ENCODE data around the gene ZCWPW1.
"Not testable (repeated sequence)": the region's sequence is repeated elsewhere in the genome, so short reads cannot be mapped to it uniquely, and the experiment has no call there.

The ZCWPW1 gene

DNA sequence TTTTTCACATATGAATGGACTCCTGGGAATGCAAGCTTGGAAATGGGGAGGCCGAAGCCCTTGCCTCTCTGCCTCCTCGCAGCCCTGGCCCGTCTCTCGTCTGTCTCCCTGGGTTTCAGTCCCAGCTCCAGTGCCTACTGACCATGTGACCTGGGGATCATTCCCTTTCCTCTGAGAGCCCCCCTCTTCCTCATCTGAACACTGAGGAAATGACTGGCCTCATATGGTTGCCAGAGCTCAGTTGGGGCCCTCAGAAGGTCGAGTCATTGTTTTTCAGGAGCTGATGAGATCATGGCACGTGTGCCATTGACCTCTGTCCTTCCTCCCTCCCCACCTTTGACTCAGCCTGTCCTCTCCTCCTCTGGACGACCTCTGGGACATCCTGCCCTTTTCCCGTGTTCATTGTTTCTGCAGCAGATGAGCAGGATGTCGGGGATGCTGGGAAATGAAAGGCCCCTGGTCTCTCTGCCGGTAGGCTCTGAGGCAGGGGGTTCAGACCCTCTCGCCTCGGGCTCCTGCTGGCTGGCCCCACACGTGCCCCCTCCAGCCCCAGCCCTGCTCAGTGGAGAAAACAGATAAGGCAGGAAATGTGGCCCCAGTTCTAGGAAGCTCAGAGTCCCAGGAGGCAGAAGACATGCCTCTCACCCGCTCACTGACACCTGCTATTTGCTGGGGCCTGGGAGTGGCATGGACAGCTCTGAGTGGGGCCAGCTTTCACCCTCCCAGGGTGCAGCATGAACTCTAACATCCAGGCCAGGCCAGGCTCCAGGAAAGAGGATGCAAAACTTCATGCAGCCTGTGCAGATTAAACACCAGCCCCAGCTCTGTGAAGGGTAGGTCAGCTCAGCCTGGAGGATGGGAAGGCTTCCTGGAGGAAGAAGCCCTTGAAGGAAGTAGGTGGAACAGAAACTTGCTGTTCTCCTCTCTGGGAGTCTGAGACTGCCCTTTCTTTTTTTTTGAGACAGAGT lies 16.1 kb upstream of the ZCWPW1 start:
- Mint-ChIP-seq H3K4me3 (no peak overlapping the region), H3K9me3 (no peaks in the 10 kb centered on the region), H3K4me1 (ENCODE audit: low read depth) (peaks cover 16% of the 10 kb centered on the region), H3K27ac (peak overlapping the region; percentile 80), H3K36me3 (ENCODE audit: low read depth) (no peaks in the 10 kb centered on the region), H3K27me3 (ENCODE audit: low read depth) (no peaks in the 10 kb centered on the region)
- no peak for DNase-seq (ENCODE audit: low spot score)

DNA sequence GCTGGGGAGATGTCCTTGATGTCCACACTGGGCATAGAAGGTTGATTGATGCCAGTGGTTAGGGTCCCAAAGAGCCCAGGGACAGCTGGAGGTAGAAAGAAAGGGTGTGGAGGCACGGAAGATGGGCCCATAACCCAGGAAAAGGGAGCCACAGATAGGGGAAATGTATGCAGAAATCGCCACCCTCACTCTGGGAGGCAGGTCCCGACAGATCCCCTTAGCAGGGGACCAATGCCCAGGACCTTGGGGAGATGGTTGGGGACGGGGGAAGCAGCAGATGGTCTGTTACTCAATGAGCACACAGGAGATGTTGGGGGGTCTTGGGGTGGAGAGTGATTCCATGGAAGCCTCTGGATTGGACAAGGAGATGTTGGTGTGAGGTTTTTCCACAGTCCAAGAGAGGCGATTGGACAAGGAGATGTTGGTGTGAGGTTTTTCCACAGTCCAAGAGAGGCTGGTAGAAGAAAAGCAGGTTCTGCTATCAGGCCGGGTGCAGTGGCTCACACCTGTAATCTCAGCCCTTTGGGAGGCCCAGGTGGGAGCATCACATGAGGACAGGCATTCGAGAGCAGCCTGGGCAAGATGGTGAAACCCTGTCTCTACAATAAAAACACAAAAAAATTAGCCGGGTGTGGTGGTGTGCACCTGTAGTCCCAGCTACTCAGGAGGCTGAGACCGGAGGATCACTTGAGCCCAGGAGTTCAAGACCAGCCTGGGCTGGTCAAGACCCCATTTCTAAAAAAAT lies 14.8 kb upstream of the ZCWPW1 start:
- Mint-ChIP-seq H3K36me3 (ENCODE audit: low read depth) (no peaks in the 10 kb centered on the region), H3K4me3 (no peak overlapping the region), H3K9me3 (no peaks in the 10 kb centered on the region), H3K27ac (peak overlapping the region; percentile 14), H3K4me1 (ENCODE audit: low read depth) (peaks cover 16% of the 10 kb centered on the region), H3K27me3 (ENCODE audit: low read depth) (no peaks in the 10 kb centered on the region)
- DNase-seq (ENCODE audit: low spot score): no peak

DNA sequence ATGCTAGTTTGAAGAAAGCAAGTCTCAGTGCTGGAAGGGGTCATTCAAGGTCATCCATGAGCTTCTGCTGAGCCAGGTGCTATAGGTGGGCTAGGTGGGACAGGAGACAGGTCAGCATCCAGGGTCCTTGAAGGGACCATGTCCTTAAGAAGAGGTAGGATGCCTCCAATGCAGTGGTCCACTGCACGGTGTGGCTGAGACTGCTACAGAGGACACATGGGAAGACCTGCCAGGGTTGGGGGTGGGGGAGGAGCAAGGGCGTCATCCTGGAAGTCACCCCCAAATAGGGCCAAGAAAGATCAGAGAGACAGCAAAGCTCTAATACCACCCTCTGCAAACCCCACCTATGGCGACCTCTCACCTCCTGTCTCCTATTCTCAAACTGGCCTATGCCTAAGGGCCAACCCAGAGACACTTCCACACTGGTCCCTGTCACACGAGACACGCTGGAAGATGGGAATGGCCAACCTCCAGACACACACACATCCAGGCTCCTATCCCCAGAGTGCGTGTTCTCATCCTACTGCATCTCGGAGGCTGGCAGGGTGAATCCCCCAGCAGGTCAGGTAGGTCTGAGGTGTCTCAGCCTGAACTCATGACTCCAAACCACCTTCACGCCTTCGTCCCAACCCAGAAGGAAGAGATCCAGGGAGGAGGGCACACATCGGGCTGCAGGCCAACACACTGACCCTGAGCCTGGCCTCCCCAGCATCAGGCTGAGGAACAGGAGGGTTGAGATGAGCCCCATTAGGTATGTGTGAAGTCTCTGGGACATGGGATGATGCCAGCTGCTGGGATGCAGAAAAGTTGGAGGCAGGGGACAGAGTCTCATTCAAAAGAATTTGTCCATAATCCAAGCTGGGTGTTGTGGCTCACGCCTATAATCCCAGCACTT lies 13.4 kb upstream of the ZCWPW1 start:
- H3K4me3 Mint-ChIP-seq: no peak overlapping the region

DNA sequence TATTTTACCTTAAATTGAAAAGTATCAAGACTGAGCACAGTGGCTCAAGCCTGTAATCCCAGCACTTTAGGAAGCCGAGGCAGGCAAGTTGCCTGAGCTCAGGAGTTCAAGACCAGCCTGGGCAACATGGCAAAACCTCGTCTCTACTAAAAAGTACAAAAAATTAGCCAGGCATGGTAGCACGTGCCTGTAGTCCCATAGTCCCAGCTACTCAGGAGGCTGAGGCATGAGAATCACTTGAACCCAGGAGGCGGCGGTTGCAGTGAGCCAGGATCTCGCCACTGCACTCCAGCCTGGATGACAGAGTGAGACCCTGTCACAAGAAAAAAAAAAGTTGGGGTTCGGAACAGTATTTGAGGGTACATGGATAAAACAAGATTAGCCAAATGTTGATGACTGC lies 10.7 kb upstream of the ZCWPW1 start:
- Mint-ChIP-seq H3K4me1 (ENCODE audit: low read depth) (peaks cover 15% of the 10 kb centered on the region), H3K36me3 (ENCODE audit: low read depth) (peaks cover 17% of the 10 kb centered on the region)
- not testable (repeated sequence) for H3K27me3 Mint-ChIP-seq (ENCODE audit: low read depth); DNase-seq (ENCODE audit: low spot score); H3K9me3 Mint-ChIP-seq; H3K4me3 Mint-ChIP-seq; H3K27ac Mint-ChIP-seq

More for the DNA sequence above, 13.4 kb upstream of the ZCWPW1 start:
- peaks cover 16% of the 10 kb centered on the region for H3K4me1 Mint-ChIP-seq (ENCODE audit: low read depth)
- H3K9me3 Mint-ChIP-seq: no peaks in the 10 kb centered on the region
- no peaks in the 10 kb centered on the region for H3K27me3 Mint-ChIP-seq (ENCODE audit: low read depth)
- H3K36me3 Mint-ChIP-seq (ENCODE audit: low read depth): no peaks in the 10 kb centered on the region
- H3K27ac Mint-ChIP-seq: peak overlapping the region; percentile 38
- no peak for DNase-seq (ENCODE audit: low spot score)

DNA sequence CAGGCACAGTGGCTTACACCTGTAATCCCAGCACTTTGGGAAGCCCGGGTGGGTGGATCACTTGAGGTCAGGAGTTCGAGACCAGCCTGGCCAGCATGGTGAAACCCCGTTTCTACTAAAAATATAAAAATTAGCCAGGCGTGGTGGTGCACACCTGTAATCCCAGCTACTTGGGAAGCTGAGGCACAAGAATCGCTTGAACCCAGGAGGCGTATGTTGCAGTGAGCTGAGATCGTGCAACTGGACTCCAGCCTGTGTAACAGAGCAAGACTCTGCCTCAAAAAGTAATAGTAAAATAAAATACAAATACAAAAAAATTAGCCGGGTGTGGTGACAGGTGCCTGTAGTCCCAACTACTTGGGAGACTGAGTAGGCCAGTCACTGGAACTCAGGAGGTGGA lies 10.2 kb upstream of the ZCWPW1 start:
- Mint-ChIP-seq H3K36me3 (ENCODE audit: low read depth) (peaks cover 22% of the 10 kb centered on the region), H3K4me1 (ENCODE audit: low read depth) (peaks cover 18% of the 10 kb centered on the region)
- not testable (repeated sequence) for H3K27me3 Mint-ChIP-seq (ENCODE audit: low read depth); H3K27ac Mint-ChIP-seq; DNase-seq (ENCODE audit: low spot score); H3K9me3 Mint-ChIP-seq; H3K4me3 Mint-ChIP-seq

DNA sequence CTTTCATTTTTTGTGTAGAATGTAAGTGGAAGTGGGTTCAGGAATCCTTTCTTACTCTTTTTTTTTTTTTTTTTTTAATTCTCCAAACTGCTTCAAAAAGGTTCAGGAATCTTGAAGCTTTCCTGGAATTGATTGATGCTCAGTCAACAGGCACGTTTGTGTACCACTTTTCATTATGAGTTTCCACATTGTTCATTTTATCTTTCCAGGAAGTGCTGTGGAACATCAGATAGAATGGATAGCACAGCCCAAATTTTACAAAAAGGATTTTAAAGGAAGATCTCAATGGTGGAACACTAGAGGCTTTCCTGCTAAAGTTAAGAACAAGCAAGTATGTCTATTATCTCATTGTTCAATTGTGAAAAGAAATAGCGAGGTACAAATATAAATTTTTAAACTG lies 9.7 kb upstream of the ZCWPW1 start:
- peaks cover 28% of the 10 kb centered on the region for H3K36me3 Mint-ChIP-seq (ENCODE audit: low read depth)
- H3K4me3 Mint-ChIP-seq: no peak overlapping the region
- peaks cover 22% of the 10 kb centered on the region for H3K4me1 Mint-ChIP-seq (ENCODE audit: low read depth)
- no peak for DNase-seq (ENCODE audit: low spot score)
- H3K9me3 Mint-ChIP-seq: no peaks in the 10 kb centered on the region
- H3K27ac Mint-ChIP-seq: peak overlapping the region; percentile 2
- H3K27me3 Mint-ChIP-seq (ENCODE audit: low read depth): no peaks in the 10 kb centered on the region

DNA sequence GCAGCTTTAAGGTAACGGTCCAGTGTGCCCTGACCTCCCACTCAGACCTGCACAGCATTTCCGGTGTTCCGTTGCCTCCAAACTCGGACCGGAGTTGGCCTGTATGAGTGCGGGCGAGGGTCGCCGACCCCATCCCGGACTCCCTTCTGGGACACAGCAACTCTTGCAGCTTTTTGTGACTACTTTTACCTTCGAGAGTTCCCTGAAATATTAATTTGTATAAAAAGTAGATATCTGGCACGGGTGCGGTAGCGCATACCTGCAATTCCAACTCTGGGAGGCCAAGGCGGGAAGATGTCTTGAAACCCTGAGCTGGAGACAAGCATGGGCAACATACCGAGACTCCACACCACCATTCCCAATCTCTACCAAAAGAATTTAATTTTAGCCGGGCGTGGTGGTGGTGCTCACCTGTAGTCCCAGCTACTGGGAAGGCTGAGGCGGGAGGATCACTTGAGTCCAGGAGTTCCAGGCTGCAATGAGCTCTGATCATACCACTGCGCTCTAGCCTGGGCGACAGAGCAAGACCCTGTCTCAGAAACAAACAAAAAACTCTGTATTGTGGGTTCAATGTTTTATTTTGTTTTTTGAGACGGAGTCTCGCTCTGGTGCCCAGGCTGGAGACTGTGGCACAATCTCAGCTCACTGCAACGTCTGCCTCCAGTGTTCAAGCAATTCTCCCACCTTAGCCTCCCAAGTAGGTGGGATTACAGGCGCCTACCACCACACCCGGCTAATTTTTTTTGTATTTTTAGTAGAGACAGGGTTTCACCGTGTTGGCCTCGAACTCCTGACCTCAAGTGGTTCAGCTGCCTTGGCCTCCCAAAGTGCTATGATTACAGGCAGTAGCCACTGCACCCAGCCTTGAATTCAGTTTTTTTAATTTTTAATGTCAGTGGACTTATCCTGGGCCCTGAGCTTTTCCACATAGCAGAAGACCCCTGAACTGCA lies 8.9 kb upstream of the ZCWPW1 start:
- no peak for DNase-seq (ENCODE audit: low spot score)
- Mint-ChIP-seq H3K27me3 (ENCODE audit: low read depth) (no peaks in the 10 kb centered on the region), H3K4me1 (ENCODE audit: low read depth) (peaks cover 27% of the 10 kb centered on the region), H3K36me3 (ENCODE audit: low read depth) (peaks cover 35% of the 10 kb centered on the region), H3K27ac (peak overlapping the region; percentile 26), H3K4me3 (peak overlapping the region; percentile 38), H3K9me3 (no peaks in the 10 kb centered on the region)

DNA sequence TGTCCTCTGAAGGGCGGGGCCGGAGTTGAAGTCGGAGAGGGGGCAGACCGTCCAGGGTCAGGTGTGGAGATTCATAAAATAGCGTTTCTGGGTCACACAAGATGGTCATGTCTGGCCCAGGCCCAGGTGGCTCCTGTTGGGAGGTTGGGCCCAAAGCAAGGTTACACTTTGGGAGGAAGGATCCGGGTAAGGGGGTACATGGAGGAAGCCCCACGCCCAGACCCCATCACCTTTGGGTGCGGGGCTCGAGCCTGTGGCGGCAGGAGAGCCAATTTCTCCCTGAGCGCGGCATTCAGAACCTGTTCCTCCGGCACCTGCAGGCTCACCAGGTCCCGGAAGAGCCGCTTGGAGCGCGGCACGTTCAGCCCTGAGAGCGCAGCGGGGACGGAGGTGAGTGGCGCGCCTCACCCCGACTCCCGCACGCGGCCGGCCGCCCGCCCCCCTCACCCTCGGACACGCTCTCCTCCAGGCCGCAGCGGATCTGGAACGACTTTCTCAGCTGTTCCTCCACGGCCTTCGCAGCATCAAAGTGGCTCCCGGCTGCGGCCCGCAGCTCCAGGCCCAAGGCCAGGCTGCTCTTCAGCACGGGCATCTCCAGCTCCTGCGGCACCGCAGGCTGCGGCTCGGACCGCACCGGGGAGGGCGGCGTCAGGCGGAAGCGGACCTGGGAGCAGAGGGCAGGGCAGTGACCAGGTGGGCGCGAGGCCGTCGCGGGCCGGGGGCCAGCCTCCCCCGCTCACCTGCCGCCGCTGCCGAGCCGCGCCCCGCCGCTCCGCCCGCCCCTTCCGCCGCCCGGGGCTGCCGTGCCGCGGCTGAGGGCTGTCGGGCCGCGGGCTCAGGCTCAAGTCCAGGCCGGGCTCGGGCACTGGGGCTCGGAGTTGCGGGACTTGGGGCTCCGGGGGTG lies 7.2 kb upstream of the ZCWPW1 start:
- Mint-ChIP-seq H3K36me3 (ENCODE audit: low read depth) (peaks cover 46% of the 10 kb centered on the region), H3K9me3 (no peaks in the 10 kb centered on the region), H3K4me3 (peak overlapping the region; percentile 97), H3K27me3 (ENCODE audit: low read depth) (no peaks in the 10 kb centered on the region), H3K27ac (peak overlapping the region; percentile 98), H3K4me1 (ENCODE audit: low read depth) (peaks cover 37% of the 10 kb centered on the region)
- no peak for DNase-seq (ENCODE audit: low spot score)

DNA sequence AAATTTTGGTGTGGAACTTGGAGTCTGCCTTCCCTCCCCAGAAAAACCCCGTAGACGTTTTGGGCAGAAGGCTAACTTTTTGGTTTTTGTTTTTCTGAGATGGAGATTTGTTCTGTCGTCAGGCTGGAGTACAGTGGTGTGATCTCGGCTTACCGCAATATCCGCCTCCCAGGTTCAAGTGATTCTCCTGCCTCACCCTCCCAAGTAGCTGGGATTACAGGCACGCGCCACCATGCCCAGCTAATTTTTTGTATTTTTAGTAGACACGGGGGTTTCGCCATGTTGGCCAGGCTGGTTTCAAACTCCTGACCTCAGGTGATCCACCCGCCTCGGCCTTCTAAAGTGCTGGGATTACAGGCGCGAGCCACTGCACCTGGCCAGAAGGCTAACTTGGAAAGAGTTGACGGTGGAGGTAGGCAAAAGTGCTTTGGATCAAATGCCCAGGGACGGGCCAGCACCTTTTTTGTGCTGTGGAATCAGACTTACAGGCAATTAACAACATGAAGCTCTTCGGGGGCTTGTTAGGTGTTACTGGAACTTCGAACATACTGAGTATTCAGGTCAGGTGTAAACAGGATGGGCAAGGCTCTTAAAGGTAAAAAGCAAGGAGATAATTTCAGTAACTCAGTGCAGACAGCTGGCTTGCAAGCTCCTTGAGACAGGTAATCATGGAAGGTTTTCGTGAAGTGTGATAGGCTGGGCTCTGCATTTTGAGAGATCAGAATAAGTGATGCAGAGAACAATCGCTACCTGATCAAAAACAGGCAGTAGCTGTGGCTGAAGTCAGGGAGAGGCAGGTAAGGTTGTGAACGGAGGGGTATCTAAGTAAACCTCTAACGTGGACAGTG lies 6.0 kb upstream of the ZCWPW1 start:
- H3K27me3 Mint-ChIP-seq (ENCODE audit: low read depth): peaks cover under 1% of the 10 kb centered on the region
- peak overlapping the region; percentile 87 for H3K4me3 Mint-ChIP-seq
- peaks cover 37% of the 10 kb centered on the region for H3K4me1 Mint-ChIP-seq (ENCODE audit: low read depth)
- no peaks in the 10 kb centered on the region for H3K9me3 Mint-ChIP-seq
- peaks cover 48% of the 10 kb centered on the region for H3K36me3 Mint-ChIP-seq (ENCODE audit: low read depth)
- DNase-seq (ENCODE audit: low spot score): no peak
- H3K27ac Mint-ChIP-seq: peak overlapping the region; percentile 91

DNA sequence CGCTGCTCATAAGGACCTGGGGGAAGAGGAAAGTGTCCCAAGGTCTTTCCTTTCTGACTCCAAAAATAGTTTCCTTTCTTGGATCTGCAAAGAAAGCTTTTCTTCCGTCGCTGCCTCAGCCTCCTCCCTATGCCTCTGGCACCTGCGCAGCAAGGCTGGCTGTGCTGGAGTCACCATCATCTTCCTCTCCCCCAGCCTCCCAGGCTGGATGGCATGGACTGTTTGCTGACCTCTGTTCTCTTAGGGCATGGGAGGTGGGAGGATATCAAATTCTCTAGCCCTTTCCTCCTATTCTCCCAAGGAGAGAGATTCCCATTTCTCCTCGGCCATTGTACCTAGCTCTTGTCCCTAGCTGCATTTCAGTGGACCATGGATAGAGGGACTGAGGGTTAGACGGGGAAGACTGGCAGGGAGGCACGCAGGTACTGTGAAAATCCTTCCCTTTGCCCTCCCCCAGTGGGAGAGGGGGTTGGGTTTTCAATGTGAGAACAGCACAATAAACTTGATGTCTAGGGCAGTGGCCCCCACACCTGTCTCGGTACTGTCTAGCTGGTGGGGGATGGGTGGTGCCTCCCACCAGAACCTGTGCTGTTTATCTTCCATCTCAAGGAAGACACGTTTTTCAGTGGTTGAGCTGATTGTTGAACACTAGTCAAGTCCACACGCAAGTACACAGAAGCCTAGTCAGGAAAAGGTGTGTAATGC lies 5.2 kb upstream of the ZCWPW1 start:
- Mint-ChIP-seq H3K4me1 (ENCODE audit: low read depth) (peaks cover 37% of the 10 kb centered on the region), H3K27ac (peak overlapping the region; percentile 91), H3K27me3 (ENCODE audit: low read depth) (peaks cover 5% of the 10 kb centered on the region), H3K4me3 (peak overlapping the region; percentile 87), H3K36me3 (ENCODE audit: low read depth) (peaks cover 50% of the 10 kb centered on the region), H3K9me3 (no peaks in the 10 kb centered on the region)
- DNase-seq (ENCODE audit: low spot score): no peak

DNA sequence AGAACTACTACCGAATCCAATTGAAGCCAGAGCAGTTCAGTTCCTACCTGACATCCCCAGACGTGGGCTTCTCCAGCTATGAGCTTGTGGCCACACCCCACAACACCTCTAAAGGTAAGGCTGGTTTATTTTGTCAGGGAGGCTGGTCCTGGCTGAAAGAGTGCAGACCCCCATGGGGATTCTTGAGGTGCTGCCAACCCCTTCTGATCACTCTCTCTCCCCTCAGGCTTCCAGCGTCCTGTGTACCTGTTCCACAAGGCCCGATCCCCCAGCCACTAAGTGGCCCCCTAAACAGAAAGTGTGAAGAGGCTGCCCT lies 4.7 kb upstream of the ZCWPW1 start:
- Mint-ChIP-seq H3K27ac (peak overlapping the region; percentile 41), H3K27me3 (ENCODE audit: low read depth) (peaks cover 9% of the 10 kb centered on the region), H3K4me1 (ENCODE audit: low read depth) (peaks cover 42% of the 10 kb centered on the region), H3K36me3 (ENCODE audit: low read depth) (peaks cover 50% of the 10 kb centered on the region), H3K9me3 (no peaks in the 10 kb centered on the region), H3K4me3 (no peak overlapping the region)
- DNase-seq (ENCODE audit: low spot score): no peak

Measured in T-helper 2 cell treated with Interferon-gamma antibody and Interleukin-4, amounts not matched to agents 5 μg/mL and 100 μg/mL, for 36 hours (primary cell).